ENCODE data around the gene EPHA5.

The EPHA5 gene

GRCh38 chr4:65670331-65671031 is at the start of gene EPHA5:
EPHA5 (minus strand) TSS chr4:65670489; CDS start chr4:65669742, 747 bp downstream.
- DNase-seq (ENCODE audit: low read depth in 1 of 2, low spot score in 1 of 2): peak; percentile 33 to 54
- no peak for TF ChIP-seq JUND (IDR thresholded peaks at IDR 0.05; ENCODE audit: low read depth)
- in situ Hi-C loops (cut with HindIII; ENCODE audit: low pct_unique_long_range_greater_than_20kb, low sequenced_read_pairs): no loop called here

GRCh38 chr4:65719635-65720034 is 49.3 kb upstream of the EPHA5 start:
- in situ Hi-C loops (cut with HindIII; ENCODE audit: low pct_unique_long_range_greater_than_20kb, low sequenced_read_pairs): no loop called here
- DNase-seq (ENCODE audit: low read depth in 1 of 2, low spot score in 1 of 2): no peak
- TF ChIP-seq JUND (IDR thresholded peaks at IDR 0.05; ENCODE audit: low read depth): no peak

GRCh38 chr4:65698631-65699030 is 28.3 kb upstream of the EPHA5 start:
- TF ChIP-seq JUND (IDR thresholded peaks at IDR 0.05; ENCODE audit: low read depth): no peak
- in situ Hi-C loops (cut with HindIII; ENCODE audit: low pct_unique_long_range_greater_than_20kb, low sequenced_read_pairs): no loop called here
- no peak for DNase-seq (ENCODE audit: low read depth in 1 of 2, low spot score in 1 of 2)

- DNase-seq (ENCODE audit: low read depth in 1 of 2, low spot score in 1 of 2): no peak
- TF ChIP-seq JUND (IDR thresholded peaks at IDR 0.05; ENCODE audit: low read depth): no peak
Measured at GRCh38 chr4:65696436-65696835, 26.1 kb upstream of the EPHA5 start.

DNA sequence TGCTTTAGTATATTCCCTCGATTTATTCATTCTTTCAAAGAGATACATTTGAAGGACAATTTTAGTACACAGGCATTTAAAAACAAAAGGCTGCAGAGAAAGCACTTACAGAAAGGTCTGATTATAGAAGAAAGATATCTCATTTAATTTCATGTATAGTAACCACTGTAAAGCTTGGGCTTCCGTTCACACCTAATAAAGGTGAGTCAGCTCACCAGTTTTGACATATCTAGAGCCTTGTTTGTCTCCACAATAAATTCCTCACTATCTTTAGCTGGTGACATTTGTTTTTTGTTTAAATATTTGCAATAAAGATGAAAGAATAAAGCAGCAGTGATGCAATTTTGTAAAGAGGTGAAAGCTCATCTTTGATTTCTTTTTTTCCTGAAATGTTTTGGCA is 1.1 kb upstream of the EPHA5 start:
- in situ Hi-C loops (cut with HindIII; ENCODE audit: low pct_unique_long_range_greater_than_20kb, low sequenced_read_pairs): no loop called here
- no peak for TF ChIP-seq JUND (IDR thresholded peaks at IDR 0.05; ENCODE audit: low read depth)
- no peak for DNase-seq (ENCODE audit: low read depth in 1 of 2, low spot score in 1 of 2)

More at GRCh38 chr4:65696436-65696835, 26.1 kb upstream of the EPHA5 start:
- in situ Hi-C loops (cut with HindIII; ENCODE audit: low pct_unique_long_range_greater_than_20kb, low sequenced_read_pairs): no loop called here

- no peak for TF ChIP-seq JUND (IDR thresholded peaks at IDR 0.05; ENCODE audit: low read depth)
- DNase-seq (ENCODE audit: low read depth in 1 of 2, low spot score in 1 of 2): no peak
- in situ Hi-C loops (cut with HindIII; ENCODE audit: low pct_unique_long_range_greater_than_20kb, low sequenced_read_pairs): no loop called here
Measured at GRCh38 chr4:65670020-65670330, 314 bp downstream of the EPHA5 start.

DNA sequence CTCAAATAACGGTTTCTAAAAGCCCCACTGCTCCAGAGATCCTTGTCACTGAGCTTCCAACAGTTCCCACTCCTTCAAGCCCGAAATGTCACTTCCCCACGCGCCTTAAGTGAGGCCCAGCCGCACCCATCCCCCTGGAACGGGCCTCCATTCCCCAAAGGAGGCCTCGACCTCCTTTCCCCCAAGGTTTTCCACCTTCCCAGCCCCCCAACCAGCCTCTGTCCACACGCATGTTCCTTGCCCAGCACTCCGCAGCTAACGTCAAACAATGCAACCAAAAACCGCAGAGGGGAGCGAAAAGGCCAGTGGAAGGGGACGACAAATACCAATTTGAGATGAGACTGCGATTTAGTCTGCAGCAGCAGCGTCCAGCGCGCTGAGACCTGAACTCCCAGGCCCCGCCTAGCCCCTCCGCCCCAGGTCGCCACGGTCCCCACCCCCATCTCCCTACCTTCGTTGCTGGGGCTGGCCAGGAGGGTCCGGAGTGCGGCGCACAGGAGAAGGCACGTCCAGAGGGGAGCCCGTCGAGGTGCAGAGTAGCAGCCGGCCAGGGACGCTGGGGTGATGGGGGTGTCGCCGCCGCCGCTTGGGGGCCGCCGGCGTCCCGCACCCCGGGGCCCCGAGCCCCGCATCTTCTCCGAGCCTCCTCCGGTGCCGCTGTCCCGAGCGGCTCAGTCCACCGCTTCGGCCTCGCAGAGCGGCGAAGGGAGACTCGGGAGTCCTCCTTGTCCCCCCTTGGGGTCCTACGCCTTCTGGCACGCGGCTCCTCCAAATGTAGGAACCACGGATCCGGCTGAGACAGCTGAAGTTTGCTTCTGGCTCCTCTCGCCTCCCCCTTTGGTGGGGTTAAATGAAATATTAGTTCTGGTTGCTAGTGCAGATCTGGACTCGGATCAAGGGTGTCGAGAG is 924 bp downstream of the EPHA5 start:
- in situ Hi-C loops (cut with HindIII; ENCODE audit: low pct_unique_long_range_greater_than_20kb, low sequenced_read_pairs): no loop called here
- no peak for TF ChIP-seq JUND (IDR thresholded peaks at IDR 0.05; ENCODE audit: low read depth)
- DNase-seq (ENCODE audit: low read depth in 1 of 2, low spot score in 1 of 2): no peak

DNA sequence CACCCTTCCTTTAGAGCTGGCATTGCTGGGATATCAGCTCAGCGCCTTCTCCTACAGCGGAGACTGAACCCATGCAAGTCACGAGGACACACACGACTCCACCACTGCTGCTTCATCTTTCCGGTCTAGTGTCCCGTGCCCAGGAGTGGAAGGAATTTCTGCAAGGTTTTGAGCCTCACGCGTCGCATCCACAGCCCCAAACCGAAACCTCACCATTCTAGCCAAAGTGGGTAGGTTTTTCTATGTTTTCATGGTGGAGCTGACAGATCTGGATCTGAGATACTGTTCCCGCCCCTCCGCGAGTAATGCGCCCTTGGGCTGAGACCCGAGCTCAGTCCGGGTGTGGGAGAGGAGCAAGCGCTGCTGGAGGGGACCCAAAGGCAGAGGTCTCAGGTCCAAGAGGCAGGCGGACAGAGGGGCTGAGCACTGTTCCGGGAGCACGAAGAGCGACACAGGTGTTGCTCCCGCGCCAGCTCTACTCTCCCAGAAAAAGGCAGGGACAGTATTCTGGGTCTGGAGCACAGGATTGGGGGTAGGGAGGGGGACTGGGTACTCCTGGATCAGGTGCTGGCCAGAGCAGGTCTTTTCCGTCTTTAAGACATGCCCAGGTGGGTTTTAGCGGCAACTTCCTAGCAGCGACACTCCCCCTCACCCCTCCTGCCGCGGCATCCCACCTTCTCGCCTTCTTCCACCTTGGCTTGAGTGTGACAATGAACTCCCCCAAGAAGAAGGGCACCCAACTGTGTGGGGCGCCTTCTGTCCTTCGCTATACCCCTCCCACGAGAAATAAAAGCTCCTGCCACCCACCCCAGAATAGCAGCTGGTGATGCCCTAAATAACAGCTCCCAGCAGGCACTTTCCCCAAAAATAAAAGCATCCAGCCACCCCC is 1.8 kb downstream of the EPHA5 start:
- TF ChIP-seq JUND (IDR thresholded peaks at IDR 0.05; ENCODE audit: low read depth): no peak
- in situ Hi-C loops (cut with HindIII; ENCODE audit: low pct_unique_long_range_greater_than_20kb, low sequenced_read_pairs): no loop called here
- peak; percentile 6 to 37 for DNase-seq (ENCODE audit: low read depth in 1 of 2, low spot score in 1 of 2)

GRCh38 chr4:65667506-65668041 is 2.7 kb downstream of the EPHA5 start:
- in situ Hi-C loops (cut with HindIII; ENCODE audit: low pct_unique_long_range_greater_than_20kb, low sequenced_read_pairs): no loop called here
- TF ChIP-seq JUND (IDR thresholded peaks at IDR 0.05; ENCODE audit: low read depth): no peak
- DNase-seq (ENCODE audit: low read depth in 1 of 2, low spot score in 1 of 2): no peak

GRCh38 chr4:65665771-65666523 is 4.3 kb downstream of the EPHA5 start:
- DNase-seq (ENCODE audit: low read depth in 1 of 2, low spot score in 1 of 2): no peak
- no peak for TF ChIP-seq JUND (IDR thresholded peaks at IDR 0.05; ENCODE audit: low read depth)
- in situ Hi-C loops (cut with HindIII; ENCODE audit: low pct_unique_long_range_greater_than_20kb, low sequenced_read_pairs): no loop called here

DNA sequence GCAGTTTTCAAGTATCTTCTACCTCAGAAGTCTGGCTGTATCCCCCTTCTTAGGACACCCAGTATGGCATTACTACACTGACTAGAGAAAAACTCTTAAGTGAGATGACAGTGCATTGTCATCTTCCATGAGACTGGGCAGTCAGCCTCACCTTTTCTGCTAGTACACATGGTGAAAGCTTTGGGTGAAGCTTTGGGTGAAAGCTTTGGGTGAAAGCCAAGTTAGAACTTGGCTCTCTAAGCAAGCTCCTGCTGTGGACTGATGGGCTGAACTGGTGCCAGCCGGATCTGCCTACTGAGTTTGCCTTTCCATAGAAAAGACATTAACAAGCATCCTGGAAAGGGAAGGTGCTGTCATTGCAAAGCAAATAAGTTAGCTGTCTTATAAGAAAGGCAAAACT is 8.8 kb downstream of the EPHA5 start:
- TF ChIP-seq JUND (IDR thresholded peaks at IDR 0.05; ENCODE audit: low read depth): no peak
- in situ Hi-C loops (cut with HindIII; ENCODE audit: low pct_unique_long_range_greater_than_20kb, low sequenced_read_pairs): no loop called here
- peak in 1 of 2 experiments; percentile 43 for DNase-seq (ENCODE audit: low read depth in 1 of 2, low spot score in 1 of 2)

GRCh38 chr4:65658117-65658516 is 12.2 kb downstream of the EPHA5 start:
- no peak for DNase-seq (ENCODE audit: low read depth in 1 of 2, low spot score in 1 of 2)
- in situ Hi-C loops (cut with HindIII; ENCODE audit: low pct_unique_long_range_greater_than_20kb, low sequenced_read_pairs): no loop called here
- TF ChIP-seq JUND (IDR thresholded peaks at IDR 0.05; ENCODE audit: low read depth): no peak

All from T47D (cell line).